Tibial artery (tissue), 4 donors: Measurements from ENCODE around the gene FASTK.

Experiments
- DNase-seq, 2 donors: peaks; one replicate each; pipeline ENCODE4 v3.0.0-alpha.2; 2019
- H3K27ac ChIP-seq, 2 donors: fragments of 200-600 bp; sonication (generic) in 1 of 2; 1 replicate in 1 of 2; 2 replicates in 1 of 2; pipeline ENCODE4 v1.5.1; 2018 to 2019; ENCODE audit warnings: mild to moderate bottlenecking in 1 of 2
- H3K27me3 ChIP-seq, 2 donors: fragments of 200-600 bp; sonication (generic) in 1 of 2; one replicate each; pipeline versions ENCODE4 v1.5.1 to v1.6.0; 2016 to 2019
- H3K36me3 ChIP-seq, 3 donors: fragments of 200-600 bp; sonication (generic) in 2 of 3; one replicate each; pipeline ENCODE4 v1.5.1; 2016 to 2019; ENCODE audit warnings: mild to moderate bottlenecking in 2 of 3
- H3K4me1 ChIP-seq, 4 donors: fragments of 200-600 bp; sonication (generic) in 2 of 4; 1 replicate in 3 of 4; 2 replicates in 1 of 4; pipeline ENCODE4 v1.5.1; 2016 to 2019
- H3K4me3 ChIP-seq, 2 donors: fragments of 200-600 bp; sonication (generic) in 1 of 2; 1 replicate in 1 of 2; 2 replicates in 1 of 2; pipeline ENCODE4 v1.5.1; 2018 to 2019; ENCODE audit warnings: mild to moderate bottlenecking in 2 of 2
- H3K9me3 ChIP-seq, 3 donors: fragments of 200-600 bp; sonication (generic) in 1 of 3; one replicate each; pipeline ENCODE4 v1.5.1; 2016 to 2019
- CTCF ChIP-seq, 2 experiments: fragments of 200-600 bp in 1 of 2; fragments of 450-650 bp in 1 of 2; IDR thresholded peaks; one replicate each; pipeline ENCODE4 v1.5.1; 2017 to 2019; ENCODE audit warnings: antibody characterized with exemption in 2 of 2, mild to moderate bottlenecking in 1 of 2, moderate library complexity in 1 of 2
- intact Hi-C: fragments of 100-400 bp; cut with DNase I; formaldehyde crosslinking; loops from one replicate; pipeline ENCODE4 v1.15.0; 2023; ENCODE audit warnings: low total_unique reads

Gene FASTK

GRCh38 chr7:151107882-151108281 lies 27.3 kb upstream of the FASTK start:
- intact Hi-C loops, result loop anchor here (5.0 kb wide), 1 partner anchor 206 kb away; no protein-coding TSS in a partner anchor
- H3K4me1 ChIP-seq, result peaks cover 0 to 18% (median 9%) of the 10 kb centered on the region in 4 donors
- TF ChIP-seq CTCF (IDR thresholded peaks at IDR 0.05), result no peak
- H3K27me3 ChIP-seq, result no peaks in the 10 kb centered on the region
- no peaks in the 10 kb centered on the region for H3K36me3 ChIP-seq
- H3K4me3 ChIP-seq, result no peak overlapping the region
- no peak overlapping the region for H3K27ac ChIP-seq
- DNase-seq, result no peak
- no peaks in the 10 kb centered on the region for H3K9me3 ChIP-seq

GRCh38 chr7:151104411-151105235 lies 24.0 kb upstream of the FASTK start:
- intact Hi-C loops, result loop anchor here (5.0 kb wide), 1 partner anchor 202 kb away; no protein-coding TSS in a partner anchor
- H3K4me3 ChIP-seq, result no peak overlapping the region
- peaks cover 0 to 17% (median 6%) of the 10 kb centered on the region in 4 donors for H3K4me1 ChIP-seq
- no peaks in the 10 kb centered on the region for H3K9me3 ChIP-seq
- no peaks in the 10 kb centered on the region for H3K27me3 ChIP-seq
- DNase-seq, result no peak
- no peak overlapping the region for H3K27ac ChIP-seq
- H3K36me3 ChIP-seq, result no peaks in the 10 kb centered on the region
- TF ChIP-seq CTCF (IDR thresholded peaks at IDR 0.05), result no peak

- Histone ChIP-seq H3K27ac (no peak overlapping the region), H3K4me1 (peaks cover 0 to 20% (median 6%) of the 10 kb centered on the region in 4 donors), H3K4me3 (no peak overlapping the region), H3K36me3 (no peaks in the 10 kb centered on the region), H3K9me3 (no peaks in the 10 kb centered on the region), H3K27me3 (no peaks in the 10 kb centered on the region)
- no peak for DNase-seq
- TF ChIP-seq CTCF (IDR thresholded peaks at IDR 0.05), result no peak
- intact Hi-C loops, result no loop called here
Measured at GRCh38 chr7:151103973-151104372, 23.4 kb upstream of the FASTK start.

GRCh38 chr7:151102991-151103390 lies 22.4 kb upstream of the FASTK start:
- Histone ChIP-seq H3K27ac (no peak overlapping the region), H3K4me3 (no peak overlapping the region), H3K9me3 (no peaks in the 10 kb centered on the region), H3K4me1 (peaks cover 0 to 24% (median 6%) of the 10 kb centered on the region in 4 donors), H3K27me3 (no peaks in the 10 kb centered on the region), H3K36me3 (peaks cover 0 to 4% (median 0%) of the 10 kb centered on the region in 3 donors)
- intact Hi-C loops, result no loop called here
- no peak for DNase-seq
- TF ChIP-seq CTCF (IDR thresholded peaks at IDR 0.05), result no peak

GRCh38 chr7:151101621-151102396 lies 21.2 kb upstream of the FASTK start:
- no peak overlapping the region for H3K27ac ChIP-seq
- no peak for TF ChIP-seq CTCF (IDR thresholded peaks at IDR 0.05)
- H3K27me3 ChIP-seq, result no peaks in the 10 kb centered on the region
- H3K4me1 ChIP-seq, result peaks cover 0 to 25% (median 6%) of the 10 kb centered on the region in 4 donors
- H3K9me3 ChIP-seq, result no peaks in the 10 kb centered on the region
- H3K36me3 ChIP-seq, result peaks cover 0 to 7% (median 0%) of the 10 kb centered on the region in 3 donors
- DNase-seq, result peak in 1 of 2 donors; percentile 62
- intact Hi-C loops, result no loop called here
- H3K4me3 ChIP-seq, result no peak overlapping the region
